ENCODE data around the gene HNRNPLL. TPM values are rescaled to one million over a fixed set of nuclear protein-coding genes. Genes with fewer than 3 reads are reported as not detected.

Gene HNRNPLL
- total and polyA plus RNA-seq, 2 of the 13 experiments (the other 11 are each of a cell fraction or from before 2014, with no cell fraction given) = 49.4 to 103 TPM

DNA sequence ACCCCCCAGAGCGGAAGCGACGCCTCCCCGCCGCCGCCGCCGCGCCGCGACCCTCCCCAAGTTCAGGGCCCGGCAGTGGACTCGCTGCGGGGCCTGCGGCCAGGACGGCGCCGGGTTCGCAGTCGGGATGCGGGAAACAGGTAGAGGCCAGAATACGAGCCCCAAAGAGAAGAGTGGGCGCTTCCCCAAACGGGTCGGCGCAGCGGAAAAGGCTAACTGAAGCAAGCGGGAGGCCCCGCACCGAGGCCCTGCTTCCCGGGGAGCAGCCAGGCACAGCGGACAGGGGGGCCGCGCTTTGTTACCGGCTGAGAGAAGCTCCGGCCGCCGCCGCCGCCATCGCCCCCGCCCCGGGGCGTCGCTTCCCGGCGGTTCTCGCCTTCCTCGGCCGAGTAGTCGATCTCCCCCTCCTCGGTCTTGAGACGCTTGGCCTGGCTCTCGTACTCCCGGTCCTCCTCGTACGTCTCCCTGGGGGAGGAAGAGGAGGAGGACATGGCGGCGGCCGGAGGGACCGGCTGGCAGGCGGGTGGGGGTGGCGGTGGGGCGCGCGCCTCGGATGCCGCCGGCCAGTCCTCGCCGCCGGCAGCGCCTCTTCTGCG, 494 bp downstream of the HNRNPLL start (continued):
- TF ChIP-seq EEA1 (CRISPR knock-in tag; IDR thresholded peaks at IDR 0.05; ENCODE audit: borderline replicate concordance) = 0 out of 2 replicates have a peak, but pooled peaks have one; percentile 31
- TF ChIP-seq ZNF329 (CRISPR knock-in tag; IDR thresholded peaks at IDR 0.05; ENCODE audit: low read depth) = 0 out of 2 replicates have a peak, but pooled peaks have one; percentile 12
- no peak for TF ChIP-seq GATAD2A (CRISPR knock-in tag; IDR thresholded peaks at IDR 0.05)
- TF ChIP-seq, protein P1, sequence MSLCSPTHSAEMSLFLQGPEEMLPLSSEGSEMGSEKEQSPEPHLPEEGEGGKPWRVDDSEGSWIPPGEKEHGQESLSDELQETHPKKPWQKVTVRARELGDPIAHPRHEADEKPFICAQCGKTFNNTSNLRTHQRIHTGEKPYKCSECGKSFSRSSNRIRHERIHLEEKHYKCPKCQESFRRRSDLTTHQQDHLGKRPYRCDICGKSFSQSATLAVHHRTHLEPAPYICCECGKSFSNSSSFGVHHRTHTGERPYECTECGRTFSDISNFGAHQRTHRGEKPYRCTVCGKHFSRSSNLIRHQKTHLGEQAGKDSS (CRISPR knock-in tag; IDR thresholded peaks at IDR 0.05; ENCODE audit: borderline replicate concordance, low read depth) = no peak
- peak; percentile 6 for TF ChIP-seq ASH2L (IDR thresholded peaks at IDR 0.05; ENCODE audit: insufficient read length, low read depth, low read length)
- TF ChIP-seq ZNF430 (CRISPR knock-in tag; IDR thresholded peaks at IDR 0.05) = peak; percentile 53; the same call in 1 of the 2 replicates
- TF ChIP-seq, protein P2, sequence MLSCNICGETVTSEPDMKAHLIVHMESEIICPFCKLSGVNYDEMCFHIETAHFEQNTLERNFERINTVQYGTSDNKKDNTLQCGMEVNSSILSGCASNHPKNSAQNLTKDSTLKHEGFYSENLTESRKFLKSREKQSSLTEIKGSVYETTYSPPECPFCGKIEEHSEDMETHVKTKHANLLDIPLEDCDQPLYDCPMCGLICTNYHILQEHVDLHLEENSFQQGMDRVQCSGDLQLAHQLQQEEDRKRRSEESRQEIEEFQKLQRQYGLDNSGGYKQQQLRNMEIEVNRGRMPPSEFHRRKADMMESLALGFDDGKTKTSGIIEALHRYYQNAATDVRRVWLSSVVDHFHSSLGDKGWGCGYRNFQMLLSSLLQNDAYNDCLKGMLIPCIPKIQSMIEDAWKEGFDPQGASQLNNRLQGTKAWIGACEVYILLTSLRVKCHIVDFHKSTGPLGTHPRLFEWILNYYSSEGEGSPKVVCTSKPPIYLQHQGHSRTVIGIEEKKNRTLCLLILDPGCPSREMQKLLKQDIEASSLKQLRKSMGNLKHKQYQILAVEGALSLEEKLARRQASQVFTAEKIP (CRISPR knock-in tag; IDR thresholded peaks at IDR 0.05; ENCODE audit: borderline replicate concordance) = no peak
- peak; percentile 70; the same call in 1 of the 2 replicates for TF ChIP-seq ISX (CRISPR knock-in tag; conservative IDR thresholded peaks at IDR 0.05)
- no peak for TF ChIP-seq ZNF607 (CRISPR knock-in tag; IDR thresholded peaks at IDR 0.05; ENCODE audit: borderline replicate concordance)
- TF ChIP-seq, protein P3, sequence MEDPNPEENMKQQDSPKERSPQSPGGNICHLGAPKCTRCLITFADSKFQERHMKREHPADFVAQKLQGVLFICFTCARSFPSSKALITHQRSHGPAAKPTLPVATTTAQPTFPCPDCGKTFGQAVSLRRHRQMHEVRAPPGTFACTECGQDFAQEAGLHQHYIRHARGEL (CRISPR knock-in tag; IDR thresholded peaks at IDR 0.05) = no peak
- peak; percentile 31; the same call in 1 of the 2 replicates for TF ChIP-seq MEIS2 (CRISPR knock-in tag; IDR thresholded peaks at IDR 0.05)
- TF ChIP-seq ZC3H13 (CRISPR knock-in tag; IDR thresholded peaks at IDR 0.05) = peak; percentile 16; the same call in 1 of the 2 replicates
- TF ChIP-seq, protein P4, sequence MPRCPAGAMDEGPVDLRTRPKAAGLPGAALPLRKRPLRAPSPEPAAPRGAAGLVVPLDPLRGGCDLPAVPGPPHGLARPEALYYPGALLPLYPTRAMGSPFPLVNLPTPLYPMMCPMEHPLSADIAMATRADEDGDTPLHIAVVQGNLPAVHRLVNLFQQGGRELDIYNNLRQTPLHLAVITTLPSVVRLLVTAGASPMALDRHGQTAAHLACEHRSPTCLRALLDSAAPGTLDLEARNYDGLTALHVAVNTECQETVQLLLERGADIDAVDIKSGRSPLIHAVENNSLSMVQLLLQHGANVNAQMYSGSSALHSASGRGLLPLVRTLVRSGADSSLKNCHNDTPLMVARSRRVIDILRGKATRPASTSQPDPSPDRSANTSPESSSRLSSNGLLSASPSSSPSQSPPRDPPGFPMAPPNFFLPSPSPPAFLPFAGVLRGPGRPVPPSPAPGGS (CRISPR knock-in tag; IDR thresholded peaks at IDR 0.05) = no peak
- no peak for TF ChIP-seq PCBP2 (optimal IDR thresholded peaks at IDR 0.05; ENCODE audit: low read depth, low read length, poor library complexity, severe bottlenecking)
- peak; percentile 2 for TF ChIP-seq CBX1 (IDR thresholded peaks at IDR 0.05; ENCODE audit: low read depth)
- TF ChIP-seq ZSCAN20 (CRISPR knock-in tag; IDR thresholded peaks at IDR 0.05; ENCODE audit: borderline replicate concordance) = peak; percentile 54; the same call in 1 of the 2 replicates
- peak; percentile 62; the same call in 1 of the 2 replicates for TF ChIP-seq SRY (CRISPR knock-in tag; IDR thresholded peaks at IDR 0.05)
- 0 out of 2 replicates have a peak, but pooled peaks have one; percentile 29 for TF ChIP-seq ZNF33B (CRISPR knock-in tag; IDR thresholded peaks at IDR 0.05)
- TF ChIP-seq, protein P5, sequence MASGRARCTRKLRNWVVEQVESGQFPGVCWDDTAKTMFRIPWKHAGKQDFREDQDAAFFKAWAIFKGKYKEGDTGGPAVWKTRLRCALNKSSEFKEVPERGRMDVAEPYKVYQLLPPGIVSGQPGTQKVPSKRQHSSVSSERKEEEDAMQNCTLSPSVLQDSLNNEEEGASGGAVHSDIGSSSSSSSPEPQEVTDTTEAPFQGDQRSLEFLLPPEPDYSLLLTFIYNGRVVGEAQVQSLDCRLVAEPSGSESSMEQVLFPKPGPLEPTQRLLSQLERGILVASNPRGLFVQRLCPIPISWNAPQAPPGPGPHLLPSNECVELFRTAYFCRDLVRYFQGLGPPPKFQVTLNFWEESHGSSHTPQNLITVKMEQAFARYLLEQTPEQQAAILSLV (CRISPR knock-in tag; IDR thresholded peaks at IDR 0.05; ENCODE audit: borderline replicate concordance) = peak; percentile 3; the same call in 1 of the 2 replicates
- TF ChIP-seq NFRKB (IDR thresholded peaks at IDR 0.05) = no peak
- TF ChIP-seq SP140L (CRISPR knock-in tag; IDR thresholded peaks at IDR 0.05; ENCODE audit: borderline replicate concordance) = no peak
- TF ChIP-seq, protein P6, sequence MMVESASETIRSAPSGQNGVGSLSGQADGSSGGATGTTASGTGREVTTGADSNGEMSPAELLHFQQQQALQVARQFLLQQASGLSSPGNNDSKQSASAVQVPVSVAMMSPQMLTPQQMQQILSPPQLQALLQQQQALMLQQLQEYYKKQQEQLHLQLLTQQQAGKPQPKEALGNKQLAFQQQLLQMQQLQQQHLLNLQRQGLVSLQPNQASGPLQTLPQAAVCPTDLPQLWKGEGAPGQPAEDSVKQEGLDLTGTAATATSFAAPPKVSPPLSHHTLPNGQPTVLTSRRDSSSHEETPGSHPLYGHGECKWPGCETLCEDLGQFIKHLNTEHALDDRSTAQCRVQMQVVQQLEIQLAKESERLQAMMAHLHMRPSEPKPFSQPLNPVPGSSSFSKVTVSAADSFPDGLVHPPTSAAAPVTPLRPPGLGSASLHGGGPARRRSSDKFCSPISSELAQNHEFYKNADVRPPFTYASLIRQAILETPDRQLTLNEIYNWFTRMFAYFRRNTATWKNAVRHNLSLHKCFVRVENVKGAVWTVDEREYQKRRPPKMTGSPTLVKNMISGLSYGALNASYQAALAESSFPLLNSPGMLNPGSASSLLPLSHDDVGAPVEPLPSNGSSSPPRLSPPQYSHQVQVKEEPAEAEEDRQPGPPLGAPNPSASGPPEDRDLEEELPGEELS (CRISPR knock-in tag; IDR thresholded peaks at IDR 0.05) = peak; percentile 21; the same call in 1 of the 2 replicates
- no peak for TF ChIP-seq RFX5 (IDR thresholded peaks at IDR 0.05; ENCODE audit: low read depth, low read length)
